Stimulated activated naive CD8-positive, alpha-beta T cell treated with anti-CD3 and anti-CD28 coated beads, Interleukin-15, amount 100 ng/mL, for 72 hours (primary cell): ENCODE measurements around the gene MPRIP.
A peak's percentile ranks its signal among the peaks of the same experiment; 100 is the strongest.

Experiments used
- ATAC-seq: fragments of 150-1000 bp; cut with Tn5 transposase; 2 replicates; pipeline ENCODE4 v1.10.0; 2021; ENCODE audit warnings: mild to moderate bottlenecking, moderate library complexity
- DNase-seq, 2 donors: peaks; one replicate each; pipeline ENCODE4 v3.0.0; 2021 to 2022
- H3K27ac Mint-ChIP-seq, 2 donors: one replicate each; pipeline ENCODE4 v1.8.0; 2022; ENCODE audit warnings: mild to moderate bottlenecking in 2 of 2, mixed read lengths in 2 of 2, moderate library complexity in 2 of 2
- H3K27me3 Mint-ChIP-seq: one replicate; pipeline ENCODE4 v1.8.0; 2022; ENCODE audit warnings: mixed read lengths
- H3K4me1 Mint-ChIP-seq: one replicate; pipeline ENCODE4 v1.8.0; 2022; ENCODE audit warnings: mild to moderate bottlenecking, mixed read lengths
- H3K4me3 Mint-ChIP-seq, 2 donors: one replicate each; pipeline ENCODE4 v1.8.0; 2022; ENCODE audit warnings: mild to moderate bottlenecking in 2 of 2, mixed read lengths in 2 of 2, moderate library complexity in 1 of 2
- H3K9me3 Mint-ChIP-seq, 2 donors: one replicate each; pipeline ENCODE4 v1.8.0; 2022; ENCODE audit warnings: mixed read lengths in 2 of 2

Gene MPRIP

DNA sequence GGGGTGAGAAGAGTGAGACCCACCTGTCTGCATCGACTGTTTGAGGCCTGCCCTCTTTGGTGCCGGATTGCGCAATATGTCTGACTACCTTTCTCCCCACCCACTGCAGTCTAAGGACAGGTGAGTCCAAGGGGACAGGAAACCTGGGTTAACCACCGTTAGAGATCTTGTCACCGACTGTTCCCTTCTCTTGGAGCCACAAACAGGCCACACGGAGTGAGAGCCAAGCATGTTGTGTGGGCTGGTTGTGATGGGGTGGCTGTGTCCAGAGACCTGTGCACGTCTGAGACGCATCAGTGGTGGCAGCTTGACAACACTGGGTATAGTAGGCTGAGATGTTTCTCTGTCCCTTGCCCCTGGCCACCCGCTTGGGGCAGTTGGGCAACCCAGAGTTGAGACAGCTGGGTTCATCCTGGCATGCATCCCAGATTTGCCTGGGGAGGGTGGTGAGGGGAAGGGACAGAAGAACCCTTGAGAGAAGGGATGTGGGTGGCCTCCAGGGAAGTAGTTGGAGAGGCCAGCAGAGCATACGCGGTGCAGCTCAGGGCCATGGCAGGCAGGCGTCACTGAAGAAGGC is 21.4 kb downstream of the MPRIP start:
- H3K27me3 Mint-ChIP-seq = no peaks in the 10 kb centered on the region
- ATAC-seq (peak; percentile 18), DNase-seq (no peak)
- no peak overlapping the region for H3K4me3 Mint-ChIP-seq
- no peaks in the 10 kb centered on the region for H3K9me3 Mint-ChIP-seq
- H3K27ac Mint-ChIP-seq = peak overlapping the region in 1 of 2 donors; percentile 56
- H3K4me1 Mint-ChIP-seq = peaks cover 67% of the 10 kb centered on the region

GRCh38 chr17:17064322-17064721 is 22.1 kb downstream of the MPRIP start:
- H3K4me1 Mint-ChIP-seq = peaks cover 67% of the 10 kb centered on the region
- no peak overlapping the region for H3K27ac Mint-ChIP-seq
- ATAC-seq (no peak), DNase-seq (no peak)
- no peaks in the 10 kb centered on the region for H3K9me3 Mint-ChIP-seq
- H3K4me3 Mint-ChIP-seq = no peak overlapping the region
- H3K27me3 Mint-ChIP-seq = no peaks in the 10 kb centered on the region

GRCh38 chr17:17066021-17066420 is 23.8 kb downstream of the MPRIP start:
- Mint-ChIP-seq H3K27ac (no peak overlapping the region), H3K4me3 (no peak overlapping the region), H3K27me3 (no peaks in the 10 kb centered on the region), H3K9me3 (peaks cover 13 to 15% of the 10 kb centered on the region in 2 donors), H3K4me1 (peaks cover 71% of the 10 kb centered on the region)
- ATAC-seq (no peak), DNase-seq (no peak)

GRCh38 chr17:17067257-17067656 is 25.0 kb downstream of the MPRIP start:
- no peak overlapping the region for H3K4me3 Mint-ChIP-seq
- peak overlapping the region; percentile 67 to 82 for H3K27ac Mint-ChIP-seq
- ATAC-seq (no peak), DNase-seq (no peak)
- H3K27me3 Mint-ChIP-seq = no peaks in the 10 kb centered on the region
- peaks cover 71% of the 10 kb centered on the region for H3K4me1 Mint-ChIP-seq
- H3K9me3 Mint-ChIP-seq = peaks cover 13 to 16% of the 10 kb centered on the region in 2 donors

DNA sequence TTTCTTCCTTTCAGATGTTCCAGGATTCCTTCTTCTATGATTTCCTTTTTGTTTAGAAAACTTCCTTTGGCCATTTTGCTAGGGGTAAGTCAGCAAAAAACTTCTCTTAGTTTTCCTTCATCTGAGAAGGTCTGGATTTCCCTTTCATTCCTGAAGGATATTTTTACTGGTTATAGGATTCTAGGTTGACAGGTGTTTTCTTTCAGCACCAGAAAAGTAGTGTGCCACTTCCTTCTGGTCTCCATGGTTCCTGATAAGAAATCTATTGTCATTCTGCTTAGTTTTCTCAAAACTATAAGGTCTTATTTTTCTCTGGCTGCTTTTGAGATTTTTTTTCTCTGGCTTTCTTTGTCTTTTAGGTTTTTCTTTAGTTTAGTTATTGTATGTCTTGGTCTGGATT is 27.6 kb downstream of the MPRIP start:
- peaks cover 13 to 16% of the 10 kb centered on the region in 2 donors for H3K9me3 Mint-ChIP-seq
- H3K4me1 Mint-ChIP-seq = peaks cover 73% of the 10 kb centered on the region
- H3K27ac Mint-ChIP-seq = no peak overlapping the region
- DNase-seq (no peak), ATAC-seq (no peak)
- H3K27me3 Mint-ChIP-seq = no peaks in the 10 kb centered on the region
- H3K4me3 Mint-ChIP-seq = no peak overlapping the region

DNA sequence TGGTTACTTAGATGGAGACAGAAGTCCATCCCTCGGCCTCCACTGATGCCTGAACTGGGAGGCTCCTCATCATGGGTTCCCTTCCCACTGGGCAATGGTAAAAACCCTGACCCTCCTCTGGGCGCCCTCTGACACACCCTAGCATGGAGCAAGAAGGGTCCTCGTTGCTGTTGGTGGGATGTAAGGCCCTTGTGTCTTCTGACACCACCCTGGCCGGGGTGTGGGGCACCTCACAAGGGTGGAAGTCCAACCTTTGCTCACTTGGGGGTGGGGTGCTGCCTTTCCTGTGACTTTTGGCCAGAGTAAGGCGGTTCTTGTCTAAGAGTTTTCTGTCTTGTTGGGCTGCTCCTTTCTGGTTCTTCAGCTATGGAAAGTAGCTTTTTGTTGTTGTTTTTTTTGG is 28.7 kb downstream of the MPRIP start:
- no peak for ATAC-seq
- DNase-seq = no peak
- no peaks in the 10 kb centered on the region for H3K27me3 Mint-ChIP-seq
- no peak overlapping the region for H3K4me3 Mint-ChIP-seq
- H3K27ac Mint-ChIP-seq = peak overlapping the region in 1 of 2 donors; percentile 67
- H3K9me3 Mint-ChIP-seq = peaks cover 13 to 16% of the 10 kb centered on the region in 2 donors
- H3K4me1 Mint-ChIP-seq = peaks cover 73% of the 10 kb centered on the region

DNA sequence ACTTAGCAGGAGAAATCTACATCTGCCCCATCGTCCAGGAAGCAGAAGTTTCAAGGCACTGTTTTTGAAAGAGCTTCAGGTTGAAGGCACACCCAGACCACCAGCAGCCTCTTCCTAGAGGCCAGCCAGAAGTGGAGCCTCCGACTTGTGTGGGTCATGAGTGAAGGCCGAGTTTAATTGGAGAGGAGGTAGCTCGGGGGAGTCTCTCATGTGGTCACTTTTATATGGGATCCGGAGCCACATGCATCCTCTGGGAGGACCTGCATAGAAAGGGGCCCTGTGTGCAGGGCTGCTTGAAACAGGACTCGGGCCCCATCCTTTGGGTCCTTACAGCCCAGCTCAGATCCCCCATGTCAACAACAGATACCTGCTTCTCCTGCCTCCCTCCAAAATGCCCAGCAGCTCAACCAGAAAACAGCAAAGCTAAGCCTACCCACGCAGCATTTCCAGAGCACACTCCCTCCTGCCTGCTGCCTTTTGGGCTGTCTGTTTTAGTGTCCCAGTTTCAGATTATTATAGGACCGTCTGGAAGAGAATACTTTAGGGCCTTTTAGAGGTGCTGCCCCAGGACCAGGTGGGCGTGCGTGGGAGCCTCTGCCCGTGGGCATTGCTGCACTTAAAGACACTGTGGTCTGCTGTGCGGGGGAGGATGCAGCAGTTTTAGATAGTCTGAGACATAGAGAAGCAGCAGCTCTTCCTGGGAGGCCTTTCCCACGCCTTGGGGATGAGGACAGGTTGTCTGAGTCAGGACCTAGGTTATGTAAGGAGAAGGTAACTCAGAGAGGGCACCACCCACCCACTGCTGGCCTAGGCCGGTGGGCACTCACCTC is 29.5 kb downstream of the MPRIP start:
- Mint-ChIP-seq H3K4me1 (peaks cover 69% of the 10 kb centered on the region), H3K27ac (peak overlapping the region in 1 of 2 donors; percentile 59), H3K9me3 (peaks cover 13 to 16% of the 10 kb centered on the region in 2 donors), H3K4me3 (no peak overlapping the region), H3K27me3 (no peaks in the 10 kb centered on the region)
- no peak for DNase-seq
- ATAC-seq = no peak

DNA sequence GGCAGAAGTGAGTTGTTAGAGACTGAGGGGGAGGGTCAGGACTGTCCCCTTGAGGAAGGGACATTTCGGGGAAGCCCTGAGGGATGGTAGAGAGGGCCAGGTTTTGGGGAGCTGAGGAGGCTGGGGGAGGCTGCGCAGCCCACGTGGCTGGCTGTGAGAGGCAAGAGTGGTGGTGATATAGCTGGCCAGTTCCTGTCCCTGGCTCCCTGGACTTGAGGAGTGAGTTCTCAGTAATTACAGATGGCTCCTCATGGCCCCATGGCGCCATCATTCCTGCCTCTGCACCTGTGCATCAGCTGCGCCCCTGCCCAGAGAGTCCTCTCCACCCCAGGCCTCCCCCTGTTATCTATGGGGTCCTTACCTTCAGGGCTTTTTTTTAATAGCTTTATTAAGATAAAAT is 30.3 kb downstream of the MPRIP start:
- ATAC-seq = no peak
- H3K4me1 Mint-ChIP-seq = peaks cover 61% of the 10 kb centered on the region
- DNase-seq = no peak
- H3K9me3 Mint-ChIP-seq = peaks cover 13 to 16% of the 10 kb centered on the region in 2 donors
- H3K4me3 Mint-ChIP-seq = peak overlapping the region in 1 of 2 donors; percentile 22
- H3K27ac Mint-ChIP-seq = peak overlapping the region; percentile 61 to 69
- no peaks in the 10 kb centered on the region for H3K27me3 Mint-ChIP-seq

GRCh38 chr17:17073030-17073564 is 30.8 kb downstream of the MPRIP start:
- Mint-ChIP-seq H3K4me3 (no peak overlapping the region), H3K4me1 (peaks cover 61% of the 10 kb centered on the region), H3K27me3 (no peaks in the 10 kb centered on the region), H3K9me3 (peaks cover 13 to 16% of the 10 kb centered on the region in 2 donors), H3K27ac (no peak overlapping the region)
- ATAC-seq (peak; percentile 31), DNase-seq (no peak)

- no peak for ATAC-seq
- H3K27me3 Mint-ChIP-seq = no peaks in the 10 kb centered on the region
- no peak overlapping the region for H3K4me3 Mint-ChIP-seq
- H3K4me1 Mint-ChIP-seq = peaks cover 64% of the 10 kb centered on the region
- H3K27ac Mint-ChIP-seq = no peak overlapping the region
- DNase-seq = no peak
- peaks cover 13 to 16% of the 10 kb centered on the region in 2 donors for H3K9me3 Mint-ChIP-seq
Observed at GRCh38 chr17:17073581-17074403, 31.5 kb downstream of the MPRIP start.

GRCh38 chr17:17075125-17075781 is 33.0 kb downstream of the MPRIP start:
- ATAC-seq (peak; percentile 45), DNase-seq (no peak)
- Mint-ChIP-seq H3K27ac (no peak overlapping the region), H3K27me3 (no peaks in the 10 kb centered on the region), H3K9me3 (peaks cover 6 to 8% of the 10 kb centered on the region in 2 donors), H3K4me3 (no peak overlapping the region), H3K4me1 (peaks cover 71% of the 10 kb centered on the region)

DNA sequence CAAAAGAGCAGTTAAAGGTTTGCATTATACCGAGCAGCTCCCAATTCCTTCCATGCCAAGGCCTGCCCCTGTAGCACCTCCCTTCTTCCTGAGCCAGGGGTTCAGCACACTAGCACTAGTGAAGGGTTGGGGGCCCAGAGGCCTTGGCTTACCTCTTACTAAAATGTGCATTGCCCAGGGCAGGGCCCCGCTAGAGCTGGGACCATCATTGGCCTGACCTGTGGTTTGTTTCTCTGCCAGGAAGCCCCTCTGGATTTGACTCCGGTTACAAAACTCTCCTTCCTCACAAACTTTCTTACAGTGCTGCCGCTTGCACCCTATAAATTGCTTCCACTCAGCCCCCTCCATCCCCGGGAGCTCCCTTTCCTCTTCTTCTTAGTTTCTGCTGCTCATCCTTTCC is 33.8 kb downstream of the MPRIP start:
- H3K27ac Mint-ChIP-seq = no peak overlapping the region
- ATAC-seq (no peak), DNase-seq (no peak)
- no peaks in the 10 kb centered on the region for H3K27me3 Mint-ChIP-seq
- peaks cover 0 to under 1% of the 10 kb centered on the region in 2 donors for H3K9me3 Mint-ChIP-seq
- H3K4me1 Mint-ChIP-seq = peaks cover 65% of the 10 kb centered on the region
- no peak overlapping the region for H3K4me3 Mint-ChIP-seq

DNA sequence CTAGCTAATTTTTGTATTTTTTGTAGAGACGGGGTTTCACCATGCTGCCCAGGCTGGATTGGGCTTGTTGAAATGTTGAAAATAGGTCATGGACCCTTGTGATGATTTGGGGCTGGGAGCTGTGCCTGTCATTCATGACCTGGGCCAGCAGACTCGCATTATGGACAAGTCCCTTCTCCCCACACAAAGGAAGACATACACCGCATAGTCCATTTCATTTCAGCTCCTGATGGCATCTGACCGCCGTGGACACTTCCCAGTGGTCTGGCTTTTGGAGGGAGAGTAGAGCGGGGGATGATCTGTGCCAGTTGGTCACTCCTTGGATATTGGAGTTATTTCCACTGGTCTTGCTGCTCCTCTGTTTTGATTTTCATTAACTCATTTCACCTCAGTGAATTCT is 34.8 kb downstream of the MPRIP start:
- Mint-ChIP-seq H3K4me3 (no peak overlapping the region), H3K27me3 (no peaks in the 10 kb centered on the region)
- no peak for DNase-seq

DNA sequence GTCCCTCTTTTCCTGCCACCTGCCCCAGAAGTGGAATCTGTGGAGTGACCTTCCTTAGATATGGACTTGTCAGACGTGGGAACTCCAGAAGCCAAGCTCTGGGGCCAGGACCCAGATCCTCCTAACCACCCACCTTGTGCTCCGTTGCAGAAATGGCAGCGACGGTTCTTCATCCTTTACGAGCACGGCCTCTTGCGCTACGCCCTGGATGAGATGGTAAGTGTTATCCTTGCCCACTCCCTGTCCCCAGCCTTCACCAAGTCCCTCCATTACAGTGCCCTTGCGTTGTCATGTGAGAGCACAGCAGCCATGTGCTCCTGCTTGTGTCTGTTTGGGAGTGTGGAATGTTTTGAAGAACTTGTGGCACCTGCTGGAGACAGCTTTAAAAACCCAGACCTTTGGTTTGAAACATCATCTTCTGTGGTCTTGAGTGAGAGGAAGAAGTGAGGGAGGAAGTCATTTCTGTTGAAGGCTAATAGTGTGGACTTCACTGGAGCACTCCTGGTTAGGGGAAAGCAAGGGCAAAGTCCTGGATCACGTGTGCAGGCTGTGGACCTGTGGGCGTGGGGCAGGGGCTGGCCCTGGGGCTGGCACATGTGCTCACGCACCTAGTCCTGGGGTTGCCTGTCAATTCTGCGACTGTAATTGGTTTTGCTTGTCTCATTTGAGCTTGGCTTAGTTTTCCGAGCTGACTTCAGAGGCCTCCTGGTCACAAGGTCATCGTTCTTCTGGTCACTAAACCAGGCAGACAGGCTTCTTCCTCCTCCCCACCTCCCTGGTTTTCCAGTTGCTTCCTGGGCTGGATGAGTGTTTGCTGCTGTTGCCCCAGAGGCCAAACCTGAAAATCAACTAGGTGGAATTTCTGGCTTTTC is 35.8 kb downstream of the MPRIP start:
- Mint-ChIP-seq H3K27me3 (no peaks in the 10 kb centered on the region), H3K4me3 (no peak overlapping the region), H3K9me3 (no peaks in the 10 kb centered on the region), H3K27ac (peak overlapping the region in 1 of 2 donors; percentile 87), H3K4me1 (peaks cover 48% of the 10 kb centered on the region)
- ATAC-seq (no peak), DNase-seq (no peak)

More for the DNA sequence above, 34.8 kb downstream of the MPRIP start:
- ATAC-seq = no peak
- Mint-ChIP-seq H3K27ac (no peak overlapping the region), H3K9me3 (no peaks in the 10 kb centered on the region), H3K4me1 (peaks cover 58% of the 10 kb centered on the region)
